Epidermal melanocyte (primary cell): ENCODE measurements around the gene RPS19BP1.

Experiments
- DNase-seq: peaks from one replicate; pipeline ENCODE4 v3.0.0; 2011; ENCODE audit warnings: low spot score; ENCODE audit not compliant: insufficient read length

RPS19BP1 gene

DNA sequence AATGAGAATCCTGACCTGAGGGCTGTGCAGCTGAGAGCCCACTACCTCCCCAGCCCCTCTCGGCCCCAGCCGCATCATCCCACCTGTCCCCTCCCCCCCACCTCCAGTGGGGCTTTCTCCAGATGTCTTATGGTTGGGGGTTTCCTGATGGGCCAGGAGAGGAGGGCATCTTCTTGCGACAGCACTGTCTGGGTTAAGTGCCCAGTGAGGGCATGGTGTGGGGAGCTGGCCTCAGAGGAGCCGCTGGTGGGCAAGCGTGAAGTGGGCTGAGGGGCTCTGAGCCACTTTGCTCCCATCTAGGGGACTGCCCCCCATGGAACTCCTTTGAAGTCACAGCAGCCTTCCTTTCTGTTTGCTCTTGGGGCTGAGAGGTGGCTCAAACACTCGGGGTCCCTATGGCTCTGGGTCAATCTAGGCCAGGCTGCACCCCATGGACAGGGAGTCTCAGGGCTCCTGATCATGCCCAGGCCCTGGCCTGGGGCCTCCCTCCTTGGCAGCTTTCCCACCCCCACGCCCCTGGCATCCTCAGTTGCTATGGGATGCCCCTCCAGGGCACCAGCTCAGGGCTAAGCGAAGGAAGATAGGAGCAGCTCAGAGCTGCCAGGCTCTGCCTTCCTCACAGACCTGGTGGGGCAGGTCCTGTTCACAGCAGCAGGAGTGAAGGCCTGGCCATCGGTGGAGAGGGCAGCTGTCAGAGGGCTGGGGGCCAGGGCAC is 41.4 kb downstream of the RPS19BP1 start:
- no peak for DNase-seq

DNA sequence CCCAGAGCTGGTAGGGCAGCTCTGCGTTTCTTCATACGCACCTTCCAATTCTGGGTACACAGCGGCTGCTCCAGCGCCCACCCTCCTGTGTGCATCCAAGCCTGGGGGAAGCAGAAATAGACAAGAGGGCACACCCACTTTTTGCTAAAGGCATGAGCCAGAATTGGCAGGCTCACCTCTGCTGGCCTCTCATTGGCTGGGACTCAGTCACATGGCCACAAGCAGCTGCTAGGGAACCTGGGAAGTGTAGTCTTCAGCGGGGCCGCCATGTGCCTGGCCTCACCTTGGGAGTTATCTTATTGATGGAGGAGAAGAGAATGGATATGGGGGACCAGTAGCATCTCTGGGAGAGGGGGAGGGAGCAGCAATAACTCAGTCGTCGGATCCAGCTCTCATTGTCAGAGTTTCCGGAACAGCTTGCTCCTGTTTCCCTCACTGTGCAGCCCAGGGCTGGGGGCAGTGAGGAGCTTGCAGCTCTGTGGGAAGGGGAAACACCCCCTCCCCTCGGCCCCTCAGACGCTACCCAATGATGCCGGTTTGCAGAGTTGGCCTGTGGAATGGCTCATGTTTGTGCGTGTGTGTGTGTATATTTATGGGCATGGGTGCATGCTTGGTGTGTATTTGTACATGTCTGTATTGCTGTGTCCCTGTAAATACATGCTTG is 42.3 kb downstream of the RPS19BP1 start:
- DNase-seq = peak; percentile 86

DNA sequence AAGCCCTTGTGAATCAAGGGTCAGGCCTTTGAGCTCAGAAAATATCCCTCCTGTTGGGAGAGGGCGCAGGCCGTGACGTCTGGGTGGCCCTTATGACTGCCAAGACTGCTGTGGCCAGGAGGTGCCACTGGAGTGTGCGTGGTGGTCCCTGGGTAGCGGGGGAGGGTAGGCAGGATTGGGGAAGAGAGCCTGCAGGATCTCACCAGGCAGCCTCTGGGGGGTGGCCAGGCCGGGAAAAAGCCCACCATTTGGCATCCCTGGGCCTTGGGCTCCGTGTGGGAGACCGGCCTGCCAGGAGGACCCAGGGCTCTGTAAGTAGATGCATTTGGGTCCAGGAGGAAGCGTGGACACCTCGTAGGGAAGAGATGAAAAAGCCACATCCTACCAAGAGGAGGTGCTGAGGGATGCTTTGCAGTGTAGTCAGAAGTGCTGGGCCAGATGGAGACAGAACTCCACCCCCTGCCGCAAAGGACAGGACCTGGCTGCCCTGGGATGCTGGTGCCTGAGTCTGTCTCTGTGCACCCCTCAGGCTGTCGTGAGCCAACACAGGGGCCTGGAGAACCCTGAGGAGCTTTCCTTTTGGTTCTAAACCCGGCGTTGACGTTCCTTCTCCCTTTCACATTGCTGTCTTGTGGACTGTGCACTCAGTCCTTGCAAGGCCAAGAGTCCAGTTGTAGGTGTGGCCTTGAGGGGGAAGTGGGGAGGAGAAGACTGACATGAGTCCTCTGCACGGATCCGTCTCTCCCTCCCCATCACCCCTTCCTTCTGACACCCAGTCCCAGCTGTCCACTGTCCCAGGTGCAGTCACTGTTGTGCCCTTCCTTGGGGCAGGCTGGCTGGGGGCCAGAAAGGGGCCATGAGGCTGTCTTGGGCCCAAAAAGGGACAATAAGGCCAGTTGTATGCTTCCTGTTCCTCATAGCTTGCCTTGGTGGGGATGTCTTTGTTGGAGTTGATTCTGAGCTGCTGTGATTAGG is 43.2 kb downstream of the RPS19BP1 start:
- no peak for DNase-seq

DNA sequence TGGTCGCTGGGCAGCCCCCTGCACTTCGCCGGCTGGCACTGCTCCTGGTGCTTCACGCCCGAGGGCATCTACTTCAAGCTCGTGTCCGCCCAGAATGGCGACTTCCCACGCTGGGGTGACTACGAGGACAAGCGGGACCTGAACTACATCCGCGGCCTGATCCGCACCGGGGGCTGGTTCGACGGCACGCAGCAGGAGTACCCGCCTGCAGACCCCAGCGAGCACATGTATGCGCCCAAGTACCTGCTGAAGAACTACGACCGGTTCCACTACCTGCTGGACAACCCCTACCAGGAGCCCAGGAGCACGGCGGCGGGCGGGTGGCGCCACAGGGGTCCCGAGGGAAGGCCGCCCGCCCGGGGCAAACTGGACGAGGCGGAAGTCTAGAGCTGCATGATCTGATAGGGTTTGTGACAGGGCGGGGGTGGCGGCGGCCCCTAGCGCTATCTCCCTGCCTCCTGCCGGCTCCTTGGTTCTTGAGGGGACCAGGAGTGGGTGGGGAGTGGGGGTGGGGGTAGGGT is 43.9 kb downstream of the RPS19BP1 start:
- DNase-seq = no peak

DNA sequence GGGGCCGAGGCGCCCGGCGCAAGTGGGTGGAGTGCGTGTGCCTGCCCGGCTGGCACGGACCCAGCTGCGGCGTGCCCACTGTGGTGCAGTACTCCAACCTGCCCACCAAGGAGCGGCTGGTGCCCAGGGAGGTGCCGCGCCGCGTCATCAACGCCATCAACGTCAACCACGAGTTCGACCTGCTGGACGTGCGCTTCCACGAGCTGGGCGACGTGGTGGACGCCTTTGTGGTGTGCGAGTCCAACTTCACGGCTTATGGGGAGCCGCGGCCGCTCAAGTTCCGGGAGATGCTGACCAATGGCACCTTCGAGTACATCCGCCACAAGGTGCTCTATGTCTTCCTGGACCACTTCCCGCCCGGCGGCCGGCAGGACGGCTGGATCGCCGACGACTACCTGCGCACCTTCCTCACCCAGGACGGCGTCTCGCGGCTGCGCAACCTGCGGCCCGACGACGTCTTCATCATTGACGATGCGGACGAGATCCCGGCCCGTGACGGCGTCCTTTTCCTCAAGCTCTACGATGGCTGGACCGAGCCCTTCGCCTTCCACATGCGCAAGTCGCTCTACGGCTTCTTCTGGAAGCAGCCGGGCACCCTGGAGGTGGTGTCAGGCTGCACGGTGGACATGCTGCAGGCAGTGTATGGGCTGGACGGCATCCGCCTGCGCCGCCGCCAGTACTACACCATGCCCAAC is 44.6 kb downstream of the RPS19BP1 start:
- DNase-seq = no peak

DNA sequence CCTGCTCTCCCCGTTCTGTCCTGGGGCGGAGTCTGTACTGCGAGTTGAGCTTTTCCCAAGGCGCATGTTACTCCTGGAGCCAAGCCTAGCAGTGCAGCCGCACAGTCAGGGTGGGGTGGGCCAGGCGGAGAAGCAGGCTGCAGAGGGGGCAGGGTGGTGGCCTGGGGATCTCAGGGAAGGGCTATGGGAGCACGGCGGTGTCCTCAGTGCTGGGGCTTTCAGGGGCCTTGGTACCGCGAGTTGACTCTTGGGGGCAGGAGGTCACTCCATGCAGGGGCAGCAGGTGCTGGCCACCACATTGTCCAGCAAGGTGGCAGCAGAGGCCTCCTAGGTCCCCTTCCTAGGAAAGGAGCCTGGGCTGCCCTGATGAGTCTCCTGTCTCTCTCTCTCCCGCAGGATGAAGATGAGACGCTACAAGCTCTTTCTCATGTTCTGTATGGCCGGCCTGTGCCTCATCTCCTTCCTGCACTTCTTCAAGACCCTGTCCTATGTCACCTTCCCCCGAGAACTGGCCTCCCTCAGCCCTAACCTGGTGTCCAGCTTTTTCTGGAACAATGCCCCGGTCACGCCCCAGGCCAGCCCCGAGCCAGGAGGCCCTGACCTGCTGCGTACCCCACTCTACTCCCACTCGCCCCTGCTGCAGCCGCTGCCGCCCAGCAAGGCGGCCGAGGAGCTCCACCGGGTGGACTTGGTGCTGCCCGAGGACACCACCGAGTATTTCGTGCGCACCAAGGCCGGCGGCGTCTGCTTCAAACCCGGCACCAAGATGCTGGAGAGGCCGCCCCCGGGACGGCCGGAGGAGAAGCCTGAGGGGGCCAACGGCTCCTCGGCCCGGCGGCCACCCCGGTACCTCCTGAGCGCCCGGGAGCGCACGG is 45.4 kb downstream of the RPS19BP1 start:
- DNase-seq = no peak

DNA sequence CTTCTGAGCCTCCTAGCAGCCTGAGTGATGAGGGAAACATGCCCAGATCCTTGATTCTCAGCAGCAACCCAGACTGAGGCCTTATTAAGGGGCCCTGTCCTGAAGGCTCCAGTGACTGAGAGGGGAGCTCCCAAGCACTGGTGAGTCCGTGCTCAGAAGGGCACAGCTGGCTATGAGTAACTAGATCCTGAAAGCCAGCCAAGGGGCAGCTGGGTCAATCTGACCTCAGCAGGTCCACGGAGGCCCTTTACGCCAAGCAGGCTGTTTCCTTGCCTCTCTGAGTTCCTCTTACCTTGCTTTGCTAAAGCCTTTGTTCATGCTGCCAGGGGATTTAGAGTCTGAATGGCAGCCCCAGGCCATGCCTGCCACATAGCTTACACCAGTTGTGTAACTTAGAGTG is 49.8 kb downstream of the RPS19BP1 start:
- no peak for DNase-seq

DNA sequence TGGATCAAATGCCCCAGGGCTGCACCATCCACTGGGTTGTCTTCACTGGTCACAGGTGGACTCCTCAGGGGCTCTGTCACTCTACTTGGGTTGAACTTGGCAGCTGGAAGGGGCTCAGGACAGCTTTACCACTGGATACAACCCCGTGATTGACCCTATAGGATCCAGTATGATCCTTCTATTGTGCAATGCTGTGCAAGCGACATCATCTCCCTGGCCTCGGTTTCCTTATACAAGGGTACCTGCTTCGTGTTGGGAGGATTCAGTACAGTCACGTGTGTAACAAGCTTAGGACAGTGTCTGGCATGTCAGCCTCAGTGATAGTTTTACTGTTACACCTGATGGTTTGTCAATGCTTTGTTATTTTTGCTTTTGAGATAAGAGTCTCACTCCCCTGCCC is 51.0 kb downstream of the RPS19BP1 start:
- DNase-seq = no peak

DNA sequence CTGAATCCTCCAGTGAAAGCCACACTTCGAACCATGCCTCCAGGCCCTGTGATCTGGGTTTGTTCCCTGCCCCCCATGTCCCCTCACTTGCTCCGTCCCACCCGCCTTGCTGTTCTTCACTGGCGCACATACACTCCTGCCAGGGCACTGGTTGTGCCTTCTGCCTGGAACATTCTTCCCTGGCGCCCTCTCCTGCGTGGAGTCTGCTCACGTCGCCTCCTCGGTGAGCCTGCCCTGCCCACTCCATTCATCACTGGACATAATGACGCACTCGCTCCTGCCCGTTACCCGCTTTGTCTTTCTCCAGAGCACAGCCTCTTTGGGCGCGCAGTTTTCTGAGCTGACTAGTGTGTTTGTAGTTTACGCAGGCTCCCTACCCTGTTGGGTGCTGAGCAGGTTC is 51.5 kb downstream of the RPS19BP1 start:
- DNase-seq = no peak

DNA sequence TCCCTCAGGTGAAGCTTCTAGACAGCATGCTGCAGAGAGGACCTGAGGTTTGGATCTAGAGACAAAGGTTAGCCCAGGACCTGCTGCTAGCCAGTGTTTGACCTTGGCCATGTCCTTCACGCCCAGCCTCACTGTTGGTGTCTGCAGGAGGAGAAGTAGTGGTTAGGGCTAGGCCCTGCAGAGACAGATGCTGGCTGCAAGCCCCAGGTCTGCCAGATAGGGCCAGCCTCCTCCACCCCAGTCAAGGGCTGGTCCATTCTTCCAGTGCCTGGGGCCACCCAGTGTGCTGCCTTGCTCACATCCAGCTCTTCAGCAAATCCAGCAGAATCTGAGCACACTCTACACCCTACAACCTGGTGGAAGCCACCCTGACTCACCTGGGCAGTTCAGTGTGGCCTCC is 52.0 kb downstream of the RPS19BP1 start:
- DNase-seq = no peak

DNA sequence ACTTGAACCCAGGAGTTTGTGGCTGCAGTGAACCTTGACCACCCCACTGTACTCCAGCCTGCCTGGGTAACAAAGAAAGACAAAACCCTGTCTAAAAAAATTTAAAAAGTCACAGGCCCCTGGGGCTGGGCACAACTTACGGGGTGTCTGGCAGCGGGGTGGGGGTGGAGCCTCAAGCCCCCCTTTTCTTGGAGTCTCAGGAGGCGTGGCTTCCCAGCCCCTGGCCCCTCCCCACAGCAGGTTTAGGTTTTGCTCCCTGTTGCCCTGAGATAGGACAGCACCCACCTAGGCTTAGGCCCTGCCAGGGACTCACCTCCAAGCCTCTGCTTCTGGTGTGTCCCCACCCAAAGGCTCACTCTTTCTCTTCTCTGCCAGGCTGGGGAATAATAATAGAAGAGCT is 53.3 kb downstream of the RPS19BP1 start:
- DNase-seq = no peak
